ENCODE data around the gene CLASRP. TPM values are rescaled to one million over a fixed set of nuclear protein-coding genes. Genes with fewer than 3 reads are reported as not detected.

Gene CLASRP
- total RNA-seq, 1 donor from 2014 or later, result 90.9 TPM

GRCh38 chr19:45078390-45079062, 39.7 kb downstream of the CLASRP start:
- intact Hi-C loops (cut with micrococcal nuclease), result loop anchor here (5.0 kb wide), 1 partner anchor 99 kb away; the partner anchor contains the start of genes BLOC1S3 and TRAPPC6A

- intact Hi-C loops (cut with micrococcal nuclease), result loop anchor here (5.0 kb wide), 1 partner anchor 98 kb away; the partner anchor contains the start of genes BLOC1S3 and TRAPPC6A
Observed at GRCh38 chr19:45079063-45079910, 40.4 kb downstream of the CLASRP start, which contains the start of gene GEMIN7. Gene GEMIN7 (plus strand): TSS chr19:45079260. CDS start chr19:45090115, 10,855 bp downstream.

DNA sequence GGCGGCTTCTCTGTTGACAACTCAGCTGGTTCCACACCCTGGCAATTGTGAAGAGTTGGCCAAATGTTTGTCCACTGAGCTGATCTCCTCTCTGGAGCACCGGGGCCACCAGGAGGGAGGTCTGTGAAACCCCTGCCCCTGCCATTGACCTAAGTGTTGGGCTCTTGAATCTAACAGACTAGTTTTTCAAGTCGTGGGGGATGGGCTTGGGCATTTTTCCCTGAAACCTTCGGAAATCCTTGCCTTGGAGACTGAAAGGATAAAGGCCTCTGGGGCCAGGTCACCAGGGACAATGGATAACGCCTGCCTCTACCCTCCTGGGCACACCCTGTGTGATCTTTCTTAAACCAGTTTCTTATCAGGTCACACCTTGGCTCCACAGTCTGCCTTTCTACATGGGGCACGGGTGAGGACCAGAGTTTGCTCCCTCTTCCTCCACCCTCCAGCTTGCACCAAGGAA, 41.1 kb downstream of the CLASRP start:
- intact Hi-C loops (cut with micrococcal nuclease), result loop anchor here (5.0 kb wide), 1 partner anchor 97 kb away; the partner anchor contains the start of genes BLOC1S3 and TRAPPC6A

GRCh38 chr19:45082170-45082569, 43.3 kb downstream of the CLASRP start:
- intact Hi-C loops (cut with micrococcal nuclease), result no loop called here

DNA sequence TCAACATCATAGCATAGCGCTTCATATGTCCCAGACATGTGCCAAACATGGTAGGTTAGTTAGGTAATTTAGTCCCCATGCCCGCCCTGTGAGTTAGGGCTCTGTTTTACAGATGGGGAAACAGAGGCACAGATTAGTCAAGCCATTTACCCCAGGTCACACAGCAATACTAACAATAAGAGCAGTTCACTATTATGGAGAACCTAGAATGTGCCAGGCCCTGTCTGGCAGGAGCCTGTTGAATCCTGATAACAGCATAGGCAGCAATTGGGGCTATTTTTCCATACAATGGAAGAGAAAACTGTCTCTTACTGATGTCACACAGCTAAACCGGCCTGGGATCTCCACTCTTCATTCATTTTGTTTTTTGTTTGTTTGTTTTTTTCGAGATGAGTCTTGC, 47.6 kb downstream of the CLASRP start:
- intact Hi-C loops (cut with micrococcal nuclease), result no loop called here

- intact Hi-C loops (cut with micrococcal nuclease), result no loop called here
Observed at GRCh38 chr19:45087531-45087930, 48.7 kb downstream of the CLASRP start.

GRCh38 chr19:45090034-45090433, 51.2 kb downstream of the CLASRP start:
- intact Hi-C loops (cut with micrococcal nuclease), result loop anchor here (5.0 to 10.0 kb wide), 3 partner anchors 88 to 195 kb away; partner anchors contain the start of genes MARK4, RELB and TOMM40

- intact Hi-C loops (cut with micrococcal nuclease), result loop anchor here (1.0 to 10.0 kb wide), 4 partner anchors 14 to 196 kb away; partner anchors contain the start of genes MARK4, RELB, TOMM40 and ZNF296
Observed at GRCh38 chr19:45090606-45091005, 51.8 kb downstream of the CLASRP start.

GRCh38 chr19:45091031-45091923, 52.4 kb downstream of the CLASRP start:
- intact Hi-C loops (cut with micrococcal nuclease), result loop anchor here (1.0 to 10.0 kb wide), 4 partner anchors 15 to 196 kb away; partner anchors contain the start of genes MARK4, RELB, TOMM40 and ZNF296

GRCh38 chr19:45092747-45093678, 54.2 kb downstream of the CLASRP start, which contains the start of gene PPP1R37:
Gene PPP1R37 (plus strand): TSS chr19:45093179. CDS start chr19:45093326, 147 bp downstream.
- intact Hi-C loops (cut with micrococcal nuclease), result loop anchor here (1.0 to 10.0 kb wide), 5 partner anchors 85 to 312 kb away; partner anchors contain the start of genes BLOC1S3, MARK4, PPP1R13L and RELB

- intact Hi-C loops (cut with micrococcal nuclease), result loop anchor here (5.0 to 10.0 kb wide), 3 partner anchors 92 to 199 kb away; partner anchors contain the start of genes MARK4, RELB and TOMM40
Observed at GRCh38 chr19:45094137-45094536, 55.3 kb downstream of the CLASRP start.

DNA sequence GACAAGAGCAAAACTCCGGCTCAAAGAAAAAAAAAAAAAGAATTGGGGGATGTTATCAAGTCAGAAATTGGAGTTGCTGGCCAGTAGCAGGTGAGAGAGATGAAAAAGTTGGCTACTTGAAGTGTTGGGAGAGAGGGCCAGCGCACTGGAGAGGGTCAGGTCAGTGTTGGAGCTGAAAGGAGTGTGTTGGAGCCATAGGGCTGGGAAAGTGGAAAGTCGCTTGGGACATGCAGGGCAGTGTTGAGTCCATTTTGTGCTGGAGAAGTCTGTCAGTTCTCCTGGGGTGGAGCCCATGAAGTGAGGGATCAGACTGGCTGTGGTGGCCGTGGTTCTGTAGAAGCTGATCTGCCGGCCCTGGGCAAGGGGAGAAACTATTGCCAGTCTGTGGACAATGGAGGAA, 55.9 kb downstream of the CLASRP start:
- intact Hi-C loops (cut with micrococcal nuclease), result loop anchor here (5.0 to 10.0 kb wide), 3 partner anchors 92 to 200 kb away; partner anchors contain the start of genes MARK4, RELB and TOMM40

GRCh38 chr19:45095496-45096413, 56.9 kb downstream of the CLASRP start:
- intact Hi-C loops (cut with micrococcal nuclease), result loop anchor here (10.0 kb wide), 1 partner anchor 201 kb away; the partner anchor contains the start of gene TOMM40

GRCh38 chr19:45096700-45097099, 57.9 kb downstream of the CLASRP start:
- intact Hi-C loops (cut with micrococcal nuclease), result loop anchor here (10.0 kb wide), 1 partner anchor 202 kb away; the partner anchor contains the start of gene TOMM40

DNA sequence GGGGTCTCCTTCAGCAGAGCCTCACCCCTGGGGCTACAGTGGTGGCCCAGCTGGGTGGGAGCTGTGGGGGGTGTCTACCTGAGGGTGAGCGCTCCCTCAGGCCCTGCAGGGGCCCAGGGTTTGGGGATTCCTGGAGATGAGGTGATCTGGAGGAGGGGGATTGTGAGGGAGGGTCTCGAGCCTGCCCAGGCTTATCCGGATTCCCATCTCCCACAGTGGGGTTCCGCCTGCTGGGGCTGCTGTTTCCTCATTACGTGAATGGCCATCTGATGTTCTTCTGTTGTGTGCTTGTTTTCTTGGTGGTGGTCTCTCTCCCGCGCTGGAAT, 58.6 kb downstream of the CLASRP start:
- intact Hi-C loops (cut with micrococcal nuclease), result loop anchor here (10.0 kb wide), 1 partner anchor 203 kb away; the partner anchor contains the start of gene TOMM40

GRCh38 chr19:45097776-45098520, 59.1 kb downstream of the CLASRP start:
- intact Hi-C loops (cut with micrococcal nuclease), result loop anchor here (10.0 kb wide), 1 partner anchor 203 kb away; the partner anchor contains the start of gene TOMM40

Data from T-helper 2 cell treated with Interferon-gamma antibody and Interleukin-4, amounts not matched to agents 100 ng/mL and 5 ng/mL, for 36 hours (primary cell).